Keratinocyte (primary cell): ENCODE data around the gene HOXC12. TPM values are rescaled to one million over a fixed set of nuclear protein-coding genes. Genes with fewer than 3 reads are reported as not detected.

Source experiments
- DNase-seq: peaks from one replicate; pipeline ENCODE4 v3.0.0-alpha.2; 2011; ENCODE audit warnings: low read depth, missing footprints, low spot score
- FAIRE-seq: peaks from 2 replicates; lab custom pipeline; 2011; peaks lifted over from hg19 to GRCh38; lab: Jason Lieb, UNC
- H2AFZ ChIP-seq: 2 replicates; pipeline ENCODE4 v1.6.0; 2012; ENCODE audit warnings: low read length, control low read depth, inconsistent platforms; ENCODE audit not compliant: control insufficient read depth
- H3K27ac ChIP-seq: 2 replicates; pipeline ENCODE4 v1.5.1; 2011; ENCODE audit warnings: low read length; ENCODE audit not compliant: control insufficient read depth, insufficient read depth
- H3K27me3 ChIP-seq: 3 replicates; pipeline ENCODE4 v1.6.0; 2011; ENCODE audit warnings: low read length; ENCODE audit not compliant: control insufficient read depth, insufficient read depth; ENCODE audit errors: extremely low read depth
- H3K36me3 ChIP-seq, 2 experiments: 2 replicates in 1 of 2; 3 replicates in 1 of 2; pipeline ENCODE4 v1.5.1; 2011; ENCODE audit warnings: low read length in 2 of 2, mild to moderate bottlenecking in 1 of 2; ENCODE audit not compliant: control insufficient read depth in 2 of 2, insufficient read depth in 2 of 2; ENCODE audit errors: extremely low read depth in 1 of 2
- H3K4me1 ChIP-seq: 3 replicates; pipeline ENCODE4 v1.5.1; 2011; ENCODE audit warnings: low read length; ENCODE audit not compliant: control insufficient read depth, insufficient read depth; ENCODE audit errors: extremely low read depth
- H3K4me2 ChIP-seq: 3 replicates; pipeline ENCODE4 v1.6.0; 2011; ENCODE audit warnings: low read depth, low read length; ENCODE audit not compliant: control insufficient read depth, insufficient read depth; ENCODE audit errors: extremely low read depth
- H3K4me3 ChIP-seq, 3 experiments: fragments of 200-600 bp in 1 of 3; sonication (generic) in 1 of 3; 2 replicates in 2 of 3; 3 replicates in 1 of 3; pipeline ENCODE4 v1.5.1; 2011 to 2016; ENCODE audit warnings: low read length in 3 of 3, mild to moderate bottlenecking in 3 of 3, control low read depth in 2 of 3, inconsistent platforms in 1 of 3, low read depth in 1 of 3, mixed read lengths in 1 of 3, mixed run types in 1 of 3, moderate library complexity in 1 of 3; ENCODE audit not compliant: control insufficient read depth in 2 of 3, insufficient read depth in 2 of 3; ENCODE audit errors: extremely low read depth in 1 of 3
- H3K79me2 ChIP-seq: 2 replicates; pipeline ENCODE4 v1.6.0; 2012; ENCODE audit warnings: low read length; ENCODE audit not compliant: control insufficient read depth, insufficient read depth
- H3K9ac ChIP-seq: 3 replicates; pipeline ENCODE4 v1.6.0; 2011; ENCODE audit warnings: low read length; ENCODE audit not compliant: control insufficient read depth, insufficient read depth; ENCODE audit errors: extremely low read depth
- H3K9me1 ChIP-seq: 3 replicates; pipeline ENCODE4 v1.6.0; 2011; ENCODE audit warnings: low read length; ENCODE audit not compliant: control insufficient read depth, insufficient read depth; ENCODE audit errors: extremely low read depth
- H3K9me3 ChIP-seq: 2 replicates; pipeline ENCODE4 v1.5.1; 2012; ENCODE audit warnings: low read depth, low read length; ENCODE audit not compliant: control insufficient read depth
- H4K20me1 ChIP-seq: 3 replicates; pipeline ENCODE4 v1.6.0; 2011; ENCODE audit warnings: low read length; ENCODE audit not compliant: control insufficient read depth, insufficient read depth; ENCODE audit errors: extremely low read depth
- CTCF ChIP-seq, 3 experiments: IDR thresholded peaks in 1 of 3; conservative IDR thresholded peaks in 1 of 3; optimal IDR thresholded peaks in 1 of 3; 2 replicates in 2 of 3; 3 replicates in 1 of 3; pipeline versions ENCODE3 to v1.5.1; 2011; ENCODE audit warnings: low read length in 3 of 3, mild to moderate bottlenecking in 3 of 3, moderate library complexity in 2 of 3, control low read depth in 1 of 3, inconsistent platforms in 1 of 3; ENCODE audit not compliant: insufficient read depth in 2 of 3; ENCODE audit errors: extremely low read depth in 1 of 3
- EZH2 ChIP-seq: IDR thresholded peaks from one replicate; pipeline ENCODE4 v1.6.1; 2012; ENCODE audit warnings: inconsistent platforms, mild to moderate bottlenecking, low read length, moderate library complexity
- dilution Hi-C: fragments of 300-500 bp; cut with MboI; formaldehyde crosslinking; loops from one replicate; pipeline ENCODE4 v1.7.0; 2020; ENCODE audit warnings: low sequenced_read_pairs; ENCODE audit not compliant: extremely low pct_ligation_motif_present
- polyA plus RNA-seq, 5 experiments: library from polyadenylated mRNA; depleted of rRNA in 3 of 5; stranded (reverse) in 3 of 5; stranded (forward) in 1 of 5; unstranded in 1 of 5; fragments of >200 nt; gene quantifications; 1 replicate in 1 of 5; 2 replicates in 3 of 5; 3 replicates in 1 of 5; pipeline versions ENCODE4 v1.2.1 to v1.2.3, GENCODE V29; 2011 to 2012; ENCODE audit warnings: missing spikeins in 2 of 5, low read depth in 1 of 5, low replicate concordance in 1 of 5

HOXC12 gene
- polyA plus RNA-seq, 1 donor (not counting 4 experiments of a cell fraction or from before 2014, with no cell fraction given): 0.47 TPM

GRCh38 chr12:53984901-53985691 is 30.4 kb downstream of the HOXC12 start, which contains the start of gene HOXC10:
Gene HOXC10 (plus strand): TSS chr12:53985146. CDS start chr12:53985260, 114 bp downstream.
- Histone ChIP-seq H3K36me3 (no peaks in the 10 kb centered on the region), H3K79me2 (peaks cover 61% of the 10 kb centered on the region), H3K4me2 (peak within 1 kb of the TSS; percentile 94), H3K4me1 (peaks cover 33% of the 10 kb centered on the region), H3K9me1 (no peaks in the 10 kb centered on the region), H2AFZ (peak within 1 kb of the TSS; percentile 61), H3K27ac (peak within 1 kb of the TSS; percentile 83), H4K20me1 (no peaks in the 10 kb centered on the region), H3K4me3 (peak within 1 kb of the TSS; percentile 73 to 91 (median 90)), H3K27me3 (no peaks in the 10 kb centered on the region), H3K9ac (peak within 1 kb of the TSS; percentile 90), H3K9me3 (no peaks in the 10 kb centered on the region)
- dilution Hi-C loops: no loop called here
- DNase-seq: no peak
- TF ChIP-seq EZH2 (no peak), CTCF (optimal IDR thresholded peaks at IDR 0.05 in 1 of 3, IDR thresholded peaks at IDR 0.05 in 1 of 3, conservative IDR thresholded peaks at IDR 0.05 in 1 of 3; ENCODE audit: extremely low read depth in 1 of 3, insufficient read depth in 2 of 3, low read length in 3 of 3) (peak; percentile 61 to 97 (median 85))
- FAIRE-seq: peak; percentile 91

- no peak for TF ChIP-seq CTCF (optimal IDR thresholded peaks at IDR 0.05 in 1 of 3, IDR thresholded peaks at IDR 0.05 in 1 of 3, conservative IDR thresholded peaks at IDR 0.05 in 1 of 3; ENCODE audit: extremely low read depth in 1 of 3, insufficient read depth in 2 of 3, low read length in 3 of 3)
- TF ChIP-seq EZH2: no peak
- FAIRE-seq (no peak), DNase-seq (no peak)
- H3K4me1 ChIP-seq: peaks cover 33% of the 10 kb centered on the region
- peak overlapping the region; percentile 94 for H3K4me2 ChIP-seq
- H3K36me3 ChIP-seq: peaks cover 0 to 1% of the 10 kb centered on the region in 2 experiments
- peak overlapping the region; percentile 73 to 91 (median 90) for H3K4me3 ChIP-seq
- H2AFZ ChIP-seq: peak overlapping the region; percentile 61
- H3K9me1 ChIP-seq: no peaks in the 10 kb centered on the region
- dilution Hi-C loops: no loop called here
- no peaks in the 10 kb centered on the region for H3K27me3 ChIP-seq
- peak overlapping the region; percentile 83 for H3K27ac ChIP-seq
- H3K9me3 ChIP-seq: no peaks in the 10 kb centered on the region
- peaks cover 67% of the 10 kb centered on the region for H3K79me2 ChIP-seq
- H4K20me1 ChIP-seq: no peaks in the 10 kb centered on the region
- peak overlapping the region; percentile 90 for H3K9ac ChIP-seq
Observed at GRCh38 chr12:53985692-53985993, 30.9 kb downstream of the HOXC12 start.
